T-cell (primary cell): ENCODE measurements around the gene BAG5. TPM values are rescaled to one million over a fixed set of nuclear protein-coding genes. Genes with fewer than 3 reads are reported as not detected.

Source experiments
- ATAC-seq, 4 experiments: fragments of 200-7000 bp in 3 of 4; fragments of 150-1000 bp in 1 of 4; cut with Tn5 transposase; replicated peaks in 1 of 4; 1 replicate in 3 of 4; 2 replicates in 1 of 4; pipeline ENCODE4 v1.10.0; 2021; ENCODE audit warnings: moderate library complexity in 3 of 4, mild to moderate bottlenecking in 2 of 4, moderate number of reproducible peaks in 1 of 4
- CTCF ChIA-PET, 2 donors: fragments of 300-600 bp; sonication (Branson Sonifier 250); formaldehyde crosslinking; loops; one replicate each; lab custom pipeline; 2022; ENCODE audit warnings: antibody characterized with exemption in 2 of 2; lab: Charles Lee
- POLR2A ChIA-PET, 2 donors: fragments of 300-600 bp; sonication (Branson Sonifier 250); formaldehyde crosslinking; loops; one replicate each; lab custom pipeline; 2022; ENCODE audit warnings: antibody characterized with exemption in 2 of 2; lab: Charles Lee
- DNase-seq, 35 experiments: peaks; one replicate each; pipeline versions ENCODE4 v3.0.0 to v3.0.0-alpha.2; 2013 to 2023
- H3K27ac ChIP-seq: one replicate; pipeline ENCODE4 v1.5.1; 2013; ENCODE audit warnings: low read length
- H3K27me3 ChIP-seq, 2 experiments: replicated peaks in 1 of 2; 1 replicate in 1 of 2; 2 replicates in 1 of 2; pipeline versions ENCODE4 v1.6.1 to v1.7.0; 2013; ENCODE audit warnings: low read length in 1 of 2, mixed read lengths in 1 of 2; ENCODE audit not compliant: control insufficient read depth in 2 of 2, insufficient read depth in 2 of 2; ENCODE audit errors: extremely low read depth in 1 of 2
- H3K36me3 ChIP-seq, 2 donors: 1 replicate in 1 of 2; 2 replicates in 1 of 2; pipeline versions ENCODE4 v1.6.1 to v1.7.0; 2013; ENCODE audit warnings: low read length in 1 of 2; ENCODE audit not compliant: control insufficient read depth in 2 of 2, insufficient read depth in 1 of 2; ENCODE audit errors: extremely low read depth in 1 of 2
- H3K4me1 ChIP-seq, 2 experiments: 1 replicate in 1 of 2; 2 replicates in 1 of 2; pipeline versions ENCODE4 v1.6.1 to v1.7.0; 2013; ENCODE audit warnings: low read length in 2 of 2, mixed read lengths in 1 of 2; ENCODE audit not compliant: insufficient read depth in 2 of 2, control insufficient read depth in 1 of 2; ENCODE audit errors: extremely low read depth in 1 of 2
- H3K4me3 ChIP-seq, 2 donors: 1 replicate in 1 of 2; 2 replicates in 1 of 2; pipeline versions ENCODE4 v1.5.1 to v1.7.0; 2013; ENCODE audit warnings: mild to moderate bottlenecking in 2 of 2, low read length in 1 of 2, moderate library complexity in 1 of 2; ENCODE audit not compliant: control insufficient read depth in 1 of 2; ENCODE audit errors: extremely low read depth in 1 of 2
- H3K9me3 ChIP-seq: 2 replicates; pipeline ENCODE4 v1.7.0; 2013
- H3K27ac Mint-ChIP-seq, 2 donors: one replicate each; pipeline ENCODE4 v1.8.0; 2020 to 2021; ENCODE audit warnings: mild to moderate bottlenecking in 2 of 2, mixed read lengths in 2 of 2
- H3K27me3 Mint-ChIP-seq, 2 donors: one replicate each; pipeline ENCODE4 v1.8.0; 2021 to 2022; ENCODE audit warnings: mixed read lengths in 2 of 2
- H3K36me3 Mint-ChIP-seq: one replicate; pipeline ENCODE4 v1.8.0; 2021; ENCODE audit warnings: mixed read lengths
- H3K4me1 Mint-ChIP-seq, 3 donors: one replicate each; pipeline ENCODE4 v1.8.0; 2020 to 2022; ENCODE audit warnings: mixed read lengths in 3 of 3, mild to moderate bottlenecking in 1 of 3
- H3K4me3 Mint-ChIP-seq, 3 donors: one replicate each; pipeline ENCODE4 v1.8.0; 2020 to 2022; ENCODE audit warnings: mild to moderate bottlenecking in 3 of 3, mixed read lengths in 3 of 3, moderate library complexity in 3 of 3
- H3K9me3 Mint-ChIP-seq, 3 donors: one replicate each; pipeline ENCODE4 v1.8.0; 2020 to 2022; ENCODE audit warnings: mixed read lengths in 3 of 3
- WGBS: methylation state at CpG from one replicate; pipeline ENCODE4 v1.1.5; 2013; ENCODE audit warnings: missing lambda C conversion rate; ENCODE audit not compliant: insufficient coverage; 5-methylcytosine and 5-hydroxymethylcytosine counted together
- total RNA-seq, 35 experiments: library from RNA in 6 of 35; stranded (reverse) in 6 of 35; fragments of 120-200 nt in 1 of 35; gene quantifications; one replicate each; pipeline versions ENCODE4 v1.2.1 to v1.2.4 and lab custom pipeline; 2013 to 2026

BAG5 gene
- total RNA-seq, 5 donors from 2014 or later (not counting 1 experiment from before 2014, with no cell fraction given) = 28.2 to 36.3 (median 31.1) TPM

- POLR2A ChIA-PET = no interaction called here
- CTCF ChIA-PET = no interaction called here
- H3K27ac ChIP-seq = no peak overlapping the region
- DNase-seq (no peak), ATAC-seq (no peak)
- Mint-ChIP-seq H3K27me3 (peaks cover 0 to 4% of the 10 kb centered on the region in 2 donors), H3K4me3 (no peak overlapping the region), H3K4me1 (no peaks in the 10 kb centered on the region), H3K27ac (no peak overlapping the region), H3K9me3 (no peaks in the 10 kb centered on the region), H3K36me3 (no peaks in the 10 kb centered on the region)
- H3K4me3 ChIP-seq = no peak overlapping the region
- peaks cover 0 to 24% of the 10 kb centered on the region in 2 experiments for H3K27me3 ChIP-seq
- H3K4me1 ChIP-seq = no peaks in the 10 kb centered on the region
- no peaks in the 10 kb centered on the region for H3K9me3 ChIP-seq
- 85% methylated on average over 13 of the region's 18 CpGs for WGBS
- H3K36me3 ChIP-seq = peaks cover 2 to 14% of the 10 kb centered on the region in 2 donors
Observed at GRCh38 chr14:103537175-103537990, 25.1 kb downstream of the BAG5 start.

- POLR2A ChIA-PET = no interaction called here
- peak overlapping the region in 1 of 2 donors; percentile 59 for H3K27ac Mint-ChIP-seq
- no peak for DNase-seq
Observed at GRCh38 chr14:103536693-103537092, 25.8 kb downstream of the BAG5 start.

GRCh38 chr14:103535891-103536565 lies 26.4 kb downstream of the BAG5 start:
- WGBS = 88% methylated on average over 6 of the region's 11 CpGs
- H3K4me3 ChIP-seq = no peak overlapping the region
- H3K36me3 ChIP-seq = peaks cover 5 to 14% of the 10 kb centered on the region in 2 donors
- H3K36me3 Mint-ChIP-seq = no peaks in the 10 kb centered on the region
- H3K4me3 Mint-ChIP-seq = no peak overlapping the region
- H3K9me3 Mint-ChIP-seq = no peaks in the 10 kb centered on the region
- CTCF ChIA-PET = no interaction called here
- H3K27ac Mint-ChIP-seq = no peak overlapping the region
- H3K27me3 Mint-ChIP-seq = peaks cover 0 to 4% of the 10 kb centered on the region in 2 donors
- no peak for DNase-seq
- ATAC-seq = no peak
- peaks cover 0 to 7% of the 10 kb centered on the region in 2 experiments for H3K4me1 ChIP-seq
- POLR2A ChIA-PET = no interaction called here
- H3K9me3 ChIP-seq = no peaks in the 10 kb centered on the region
- H3K27ac ChIP-seq = no peak overlapping the region
- H3K4me1 Mint-ChIP-seq = peaks cover 6 to 11% (median 9%) of the 10 kb centered on the region in 3 donors
- peaks cover 0 to 11% of the 10 kb centered on the region in 2 experiments for H3K27me3 ChIP-seq

More at GRCh38 chr14:103536693-103537092, 25.8 kb downstream of the BAG5 start:
- no peak overlapping the region for H3K4me3 Mint-ChIP-seq
- ATAC-seq = no peak
- Histone ChIP-seq H3K4me3 (no peak overlapping the region), H3K4me1 (peaks cover 0 to under 1% of the 10 kb centered on the region in 2 experiments), H3K9me3 (no peaks in the 10 kb centered on the region), H3K27ac (no peak overlapping the region), H3K36me3 (peaks cover 5 to 14% of the 10 kb centered on the region in 2 donors), H3K27me3 (peaks cover 0 to 17% of the 10 kb centered on the region in 2 experiments)
- no peaks in the 10 kb centered on the region for H3K36me3 Mint-ChIP-seq
- peaks cover 0 to 4% (median 3%) of the 10 kb centered on the region in 3 donors for H3K4me1 Mint-ChIP-seq
- WGBS = 89% methylated on average over 9 of the region's 9 CpGs
- no peaks in the 10 kb centered on the region for H3K9me3 Mint-ChIP-seq
- H3K27me3 Mint-ChIP-seq = peaks cover 0 to 4% of the 10 kb centered on the region in 2 donors
- CTCF ChIA-PET = no interaction called here

- ChIA-PET CTCF (no interaction called here), POLR2A (no interaction called here)
- Mint-ChIP-seq H3K9me3 (no peaks in the 10 kb centered on the region), H3K36me3 (no peaks in the 10 kb centered on the region), H3K27ac (no peak overlapping the region), H3K4me3 (no peak overlapping the region), H3K27me3 (peaks cover 0 to 2% of the 10 kb centered on the region in 2 donors), H3K4me1 (peaks cover 11 to 17% (median 17%) of the 10 kb centered on the region in 3 donors)
- Histone ChIP-seq H3K27ac (no peak overlapping the region), H3K27me3 (peaks cover 0 to 3% of the 10 kb centered on the region in 2 experiments), H3K4me1 (peaks cover 5 to 15% of the 10 kb centered on the region in 2 experiments), H3K36me3 (peaks cover 7 to 14% of the 10 kb centered on the region in 2 donors), H3K4me3 (no peak overlapping the region), H3K9me3 (no peaks in the 10 kb centered on the region)
- DNase-seq (no peak), ATAC-seq (no peak)
- WGBS = 95% methylated on average over 9 of the region's 21 CpGs
Observed at GRCh38 chr14:103535081-103535890, 27.2 kb downstream of the BAG5 start.

- WGBS = 92% methylated on average over 22 of the region's 22 CpGs
- no peak overlapping the region for H3K27ac Mint-ChIP-seq
Observed at GRCh38 chr14:103534576-103535061, 27.8 kb downstream of the BAG5 start.

More at GRCh38 chr14:103534576-103535061, 27.8 kb downstream of the BAG5 start:
- no peak overlapping the region for H3K27ac ChIP-seq
- H3K4me1 Mint-ChIP-seq = peaks cover 18 to 24% (median 23%) of the 10 kb centered on the region in 3 donors
- H3K27me3 Mint-ChIP-seq = peaks cover 0 to 2% of the 10 kb centered on the region in 2 donors
- DNase-seq = no peak
- peaks cover 0 to 3% of the 10 kb centered on the region in 2 experiments for H3K27me3 ChIP-seq
- H3K36me3 Mint-ChIP-seq = no peaks in the 10 kb centered on the region
- H3K36me3 ChIP-seq = peaks cover 7 to 14% of the 10 kb centered on the region in 2 donors
- ChIA-PET POLR2A (no interaction called here), CTCF (no interaction called here)
- no peak overlapping the region for H3K4me3 ChIP-seq
- no peaks in the 10 kb centered on the region for H3K9me3 ChIP-seq
- H3K4me3 Mint-ChIP-seq = no peak overlapping the region
- peaks cover 12 to 21% of the 10 kb centered on the region in 2 experiments for H3K4me1 ChIP-seq
- no peaks in the 10 kb centered on the region for H3K9me3 Mint-ChIP-seq
- no peak for ATAC-seq
